ENCODE data around the gene COL1A2. TPM values are rescaled to one million over a fixed set of nuclear protein-coding genes. Genes with fewer than 3 reads are reported as not detected.

COL1A2 gene
- total RNA-seq, 1 experiment from 2014 or later = 3.0 TPM

- no peak overlapping the region for H3K4me3 ChIP-seq (replicated peaks in 1 of 2; ENCODE audit: low read depth in 1 of 2, low read length in 2 of 2)
- ATAC-seq (no peak), DNase-seq (ENCODE audit: low read depth, low spot score) (no peak)
- no peaks in the 10 kb centered on the region for H4K20me1 ChIP-seq (ENCODE audit: insufficient read depth)
- no peaks in the 10 kb centered on the region for H3K9me2 ChIP-seq (ENCODE audit: insufficient read depth)
- ChIA-PET CTCF (no interaction called here), POLR2A (no interaction called here), RAD21 (ENCODE audit: low non-redundant PET in 1 of 2, low total read pairs in 2 of 2, uncharacterized antibody in 2 of 2, unreplicated experiment in 2 of 2) (no interaction called here)
- no peaks in the 10 kb centered on the region for H3K36me3 ChIP-seq (ENCODE audit: control insufficient read depth in 1 of 2, insufficient read depth in 2 of 2, low read length in 2 of 2)
- no peak overlapping the region for H3K4me2 ChIP-seq (ENCODE audit: low read length)
- no peaks in the 10 kb centered on the region for H3K79me2 ChIP-seq (ENCODE audit: insufficient read depth, low read length)
- H3K9me3 ChIP-seq (ENCODE audit: control insufficient read depth in 1 of 2, insufficient read depth in 1 of 2, low read depth in 1 of 2, low read length in 2 of 2) = no peaks in the 10 kb centered on the region
- intact Hi-C loops (cut with micrococcal nuclease) = no loop called here
- no TSS peak for BruUV-seq (replicated peaks)
- H3K27me3 ChIP-seq (ENCODE audit: insufficient read depth, low read length) = no peaks in the 10 kb centered on the region
- H3K9ac ChIP-seq (ENCODE audit: low read length) = no peak overlapping the region
- H3K27ac ChIP-seq (ENCODE audit: low read depth, low read length) = no peak overlapping the region
- TF ChIP-seq POLR2AphosphoS5 (IDR thresholded peaks at IDR 0.05; ENCODE audit: low read depth, low read length) (no peak), ATF3 (IDR thresholded peaks at IDR 0.05) (no peak), ELF1 (IDR thresholded peaks at IDR 0.05; ENCODE audit: borderline replicate concordance, low read depth) (no peak), EZH2phosphoT487 (IDR thresholded peaks at IDR 0.05; ENCODE audit: borderline replicate concordance) (no peak), TCF7L2 (IDR thresholded peaks at IDR 0.05; ENCODE audit: borderline replicate concordance, extremely low read depth, insufficient read depth, insufficient read length) (no peak), ZBTB33 (IDR thresholded peaks at IDR 0.05; ENCODE audit: extremely low read depth, insufficient replicate concordance, low read length) (no peak), YY1 (IDR thresholded peaks at IDR 0.05; ENCODE audit: extremely low read depth, insufficient replicate concordance, low read depth, low read length) (no peak), ZNF274 (IDR thresholded peaks at IDR 0.05; ENCODE audit: low read depth, low read length) (no peak), EGR1 (IDR thresholded peaks at IDR 0.05; ENCODE audit: low read depth) (no peak), POLR2A (IDR thresholded peaks at IDR 0.05; ENCODE audit: borderline replicate concordance, extremely low read depth, insufficient read depth, insufficient read length) (no peak), CTCF (IDR thresholded peaks at IDR 0.05 in 2 of 3, conservative IDR thresholded peaks at IDR 0.05 in 1 of 3; ENCODE audit: borderline replicate concordance in 1 of 3, insufficient read depth in 1 of 3, low read depth in 2 of 3, low read length in 2 of 3) (no peak), REST (IDR thresholded peaks at IDR 0.05; ENCODE audit: low read depth) (no peak), SRF (IDR thresholded peaks at IDR 0.05; ENCODE audit: low read depth) (no peak), SP1 (IDR thresholded peaks at IDR 0.05; ENCODE audit: low read depth) (no peak), CEBPB (IDR thresholded peaks at IDR 0.05; ENCODE audit: low read depth) (no peak), CBX3 (IDR thresholded peaks at IDR 0.05; ENCODE audit: low read depth) (no peak)
- H2AFZ ChIP-seq (ENCODE audit: low read depth, low read length, poor library complexity, severe bottlenecking) = no peak overlapping the region
- no peaks in the 10 kb centered on the region for H3K4me1 ChIP-seq (ENCODE audit: control insufficient read depth in 1 of 2, insufficient read depth in 2 of 2, low read length in 2 of 2)
These were observed 83.2 kb downstream of the COL1A2 start for GRCh38 chr7:94477878-94478277.

Data from HCT116 (cell line).